ENCODE measurements around the gene CPEB4. TPM values are rescaled to one million over a fixed set of nuclear protein-coding genes. Genes with fewer than 3 reads are reported as not detected.

CPEB4 gene
- total RNA-seq, 1 experiment from 2014 or later, result 27.7 TPM

- ChIA-PET CTCF (no interaction called here), POLR2A (interaction anchor here (0.6 kb wide), 2 partner anchors 16 to 27 kb away, joined by 4 to 6 read pairs; no protein-coding TSS in a partner anchor)
- in situ Hi-C loops (cut with HindIII; ENCODE audit: low pct_unique_long_range_greater_than_20kb, low sequenced_read_pairs) (no loop called here), intact Hi-C loops (cut with micrococcal nuclease; ENCODE audit: unreplicated experiment) (no loop called here)
- H3K27me3 ChIP-seq (ENCODE audit: control insufficient read depth, insufficient read depth, low read length), result no peaks in the 10 kb centered on the region
- no peaks in the 10 kb centered on the region for H3K9me3 ChIP-seq (ENCODE audit: control insufficient read depth, insufficient read depth, low read depth, low read length)
- DNase-seq (ENCODE audit: low read depth, low spot score), result no peak
- H3K36me3 ChIP-seq (ENCODE audit: control insufficient read depth, insufficient read depth, low read length), result no peaks in the 10 kb centered on the region
- H3K4me1 ChIP-seq (ENCODE audit: control insufficient read depth, insufficient read depth, low read length), result no peaks in the 10 kb centered on the region
- H3K27ac ChIP-seq (ENCODE audit: low read length), result no peak overlapping the region
- ATAC-seq, result no peak
- BruUV-seq (replicated peaks), result no TSS peak
- H3K4me3 ChIP-seq (ENCODE audit: low read depth in 2 of 2, low read length in 2 of 2), result no peak overlapping the region
- TF ChIP-seq CTCF (IDR thresholded peaks at IDR 0.05), result no peak
- TF ChIP-seq SIN3A (IDR thresholded peaks at IDR 0.05; ENCODE audit: borderline replicate concordance, insufficient read depth, low read depth, low read length), result no peak
- TF ChIP-seq POLR2AphosphoS5 (IDR thresholded peaks at IDR 0.05; ENCODE audit: low read depth, low read length), result no peak
- TF ChIP-seq REST (IDR thresholded peaks at IDR 0.05; ENCODE audit: insufficient read depth in 1 of 2, low read depth in 2 of 2, low read length in 1 of 2), result no peak
- no peak for TF ChIP-seq TCF7L2 (IDR thresholded peaks at IDR 0.05; ENCODE audit: low read depth, low read length)
Observed at GRCh38 chr5:173872957-173873305, 15.2 kb upstream of the CPEB4 start.

- ChIA-PET POLR2A (interaction anchor here (0.6 kb wide), 2 partner anchors 16 to 27 kb away, joined by 4 to 6 read pairs; no protein-coding TSS in a partner anchor), CTCF (no interaction called here)
- TF ChIP-seq TCF7L2 (IDR thresholded peaks at IDR 0.05; ENCODE audit: low read depth, low read length) (no peak), CTCF (IDR thresholded peaks at IDR 0.05) (no peak), SIN3A (IDR thresholded peaks at IDR 0.05; ENCODE audit: borderline replicate concordance, insufficient read depth, low read depth, low read length) (no peak), POLR2AphosphoS5 (IDR thresholded peaks at IDR 0.05; ENCODE audit: low read depth, low read length) (no peak), REST (IDR thresholded peaks at IDR 0.05; ENCODE audit: insufficient read depth in 1 of 2, low read depth in 2 of 2, low read length in 1 of 2) (no peak)
- no peak for ATAC-seq
- intact Hi-C loops (cut with micrococcal nuclease; ENCODE audit: unreplicated experiment), result no loop called here
- no peaks in the 10 kb centered on the region for H3K9me3 ChIP-seq (ENCODE audit: control insufficient read depth, insufficient read depth, low read depth, low read length)
- BruUV-seq (replicated peaks), result no TSS peak
- DNase-seq (ENCODE audit: low read depth, low spot score), result no peak
- no peak overlapping the region for H3K4me3 ChIP-seq (ENCODE audit: low read depth in 2 of 2, low read length in 2 of 2)
- H3K27me3 ChIP-seq (ENCODE audit: control insufficient read depth, insufficient read depth, low read length), result no peaks in the 10 kb centered on the region
- H3K4me1 ChIP-seq (ENCODE audit: control insufficient read depth, insufficient read depth, low read length), result no peaks in the 10 kb centered on the region
- in situ Hi-C loops (cut with HindIII; ENCODE audit: low pct_unique_long_range_greater_than_20kb, low sequenced_read_pairs), result no loop called here
- no peaks in the 10 kb centered on the region for H3K36me3 ChIP-seq (ENCODE audit: control insufficient read depth, insufficient read depth, low read length)
- H3K27ac ChIP-seq (ENCODE audit: low read length), result no peak overlapping the region
Observed at GRCh38 chr5:173873306-173873922, 14.7 kb upstream of the CPEB4 start.

Data from Panc1 (cell line).